Ovary (tissue), 3 donors: ENCODE data around the gene CYFIP1.

ENCODE experiments used
- EP300 ChIP-seq: sonication (generic); formaldehyde crosslinking; IDR thresholded peaks from one replicate; pipeline ENCODE4 v1.6.1; 2017; ENCODE audit warnings: antibody characterized with exemption
- POLR2A ChIP-seq: fragments of 450-650 bp; IDR thresholded peaks from one replicate; pipeline ENCODE4 v1.6.1; 2017; ENCODE audit warnings: antibody characterized with exemption, mild to moderate bottlenecking, moderate library complexity
- TF ChIP-seq, protein P1 (sequence below), 3 donors: fragments of 450-650 bp in 2 of 3; fragments of 200-600 bp in 1 of 3; IDR thresholded peaks; one replicate each; pipeline versions ENCODE4 v1.5.1 to v1.8.0; 2016 to 2022; ENCODE audit warnings: antibody characterized with exemption in 3 of 3, mild to moderate bottlenecking in 1 of 3
- donor health status: DM: no; HTN: no; CAD: no.

DNA sequence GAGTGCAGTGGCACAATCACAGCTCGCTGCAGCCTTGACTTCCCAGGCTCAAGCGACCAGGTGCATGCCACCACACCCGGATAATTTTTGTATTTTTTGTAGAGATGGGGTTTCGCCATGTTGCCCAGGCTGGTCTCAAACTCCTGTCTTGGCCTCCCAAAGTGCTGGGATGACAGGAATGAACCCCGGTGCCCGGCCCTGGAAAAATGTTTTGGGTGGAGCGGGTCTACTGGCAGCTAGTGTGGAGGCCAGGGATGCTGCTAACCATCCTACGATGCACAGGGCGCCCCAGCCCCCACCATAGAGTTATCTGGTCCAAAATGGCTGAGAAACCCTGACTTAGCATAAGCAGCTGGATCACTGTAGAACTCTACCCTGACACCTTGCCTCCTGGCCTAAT lies 106.3 kb downstream of the CYFIP1 start:
- TF ChIP-seq POLR2A (no peak), EP300 (no peak)
- TF ChIP-seq, protein P1, sequence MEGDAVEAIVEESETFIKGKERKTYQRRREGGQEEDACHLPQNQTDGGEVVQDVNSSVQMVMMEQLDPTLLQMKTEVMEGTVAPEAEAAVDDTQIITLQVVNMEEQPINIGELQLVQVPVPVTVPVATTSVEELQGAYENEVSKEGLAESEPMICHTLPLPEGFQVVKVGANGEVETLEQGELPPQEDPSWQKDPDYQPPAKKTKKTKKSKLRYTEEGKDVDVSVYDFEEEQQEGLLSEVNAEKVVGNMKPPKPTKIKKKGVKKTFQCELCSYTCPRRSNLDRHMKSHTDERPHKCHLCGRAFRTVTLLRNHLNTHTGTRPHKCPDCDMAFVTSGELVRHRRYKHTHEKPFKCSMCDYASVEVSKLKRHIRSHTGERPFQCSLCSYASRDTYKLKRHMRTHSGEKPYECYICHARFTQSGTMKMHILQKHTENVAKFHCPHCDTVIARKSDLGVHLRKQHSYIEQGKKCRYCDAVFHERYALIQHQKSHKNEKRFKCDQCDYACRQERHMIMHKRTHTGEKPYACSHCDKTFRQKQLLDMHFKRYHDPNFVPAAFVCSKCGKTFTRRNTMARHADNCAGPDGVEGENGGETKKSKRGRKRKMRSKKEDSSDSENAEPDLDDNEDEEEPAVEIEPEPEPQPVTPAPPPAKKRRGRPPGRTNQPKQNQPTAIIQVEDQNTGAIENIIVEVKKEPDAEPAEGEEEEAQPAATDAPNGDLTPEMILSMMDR (IDR thresholded peaks at IDR 0.05) = no peak
